Epidermal melanocyte (primary cell): ENCODE data around the gene BCL2L11.

Experiments used
- DNase-seq: peaks from one replicate; pipeline ENCODE4 v3.0.0; 2011; ENCODE audit warnings: low spot score; ENCODE audit not compliant: insufficient read length

The BCL2L11 gene

GRCh38 chr2:111143107-111143842 lies 22.6 kb downstream of the BCL2L11 start:
- no peak for DNase-seq

GRCh38 chr2:111143843-111144198 lies 23.1 kb downstream of the BCL2L11 start:
- no peak for DNase-seq

- DNase-seq, result no peak
These were observed 24.5 kb downstream of the BCL2L11 start for GRCh38 chr2:111145103-111145760.

- no peak for DNase-seq
These were observed 25.2 kb downstream of the BCL2L11 start for GRCh38 chr2:111145951-111146350.

GRCh38 chr2:111148225-111148873 lies 27.6 kb downstream of the BCL2L11 start:
- DNase-seq, result no peak

- no peak for DNase-seq
These were observed 28.2 kb downstream of the BCL2L11 start for GRCh38 chr2:111148925-111149324.

GRCh38 chr2:111149882-111150455 lies 29.3 kb downstream of the BCL2L11 start:
- no peak for DNase-seq

- no peak for DNase-seq
These were observed 34.0 kb downstream of the BCL2L11 start for GRCh38 chr2:111154758-111155157.

GRCh38 chr2:111155610-111156009 lies 34.9 kb downstream of the BCL2L11 start:
- DNase-seq, result peak; percentile 36

- no peak for DNase-seq
These were observed 35.8 kb downstream of the BCL2L11 start for GRCh38 chr2:111156529-111156928.

- DNase-seq, result no peak
These were observed 36.5 kb downstream of the BCL2L11 start for GRCh38 chr2:111157071-111157661.

GRCh38 chr2:111157798-111158197 lies 37.1 kb downstream of the BCL2L11 start:
- no peak for DNase-seq

- DNase-seq, result no peak
These were observed 38.9 kb downstream of the BCL2L11 start for GRCh38 chr2:111159641-111160040.

- no peak for DNase-seq
These were observed 40.0 kb downstream of the BCL2L11 start for GRCh38 chr2:111160758-111161157.

- no peak for DNase-seq
These were observed 41.3 kb downstream of the BCL2L11 start for GRCh38 chr2:111161971-111162370.

- no peak for DNase-seq
These were observed 42.1 kb downstream of the BCL2L11 start for GRCh38 chr2:111162718-111163331.

GRCh38 chr2:111164078-111164477 lies 43.4 kb downstream of the BCL2L11 start:
- no peak for DNase-seq

GRCh38 chr2:111165084-111165483 lies 44.4 kb downstream of the BCL2L11 start:
- no peak for DNase-seq

GRCh38 chr2:111166115-111166514 lies 45.4 kb downstream of the BCL2L11 start:
- DNase-seq, result no peak

- no peak for DNase-seq
These were observed 46.6 kb downstream of the BCL2L11 start for GRCh38 chr2:111167076-111167862.

GRCh38 chr2:111167863-111168162 lies 47.1 kb downstream of the BCL2L11 start:
- no peak for DNase-seq
